ENCODE measurements around the gene CFAP100.

The CFAP100 gene

GRCh38 chr3:126406389-126407296 is 11.9 kb downstream of the CFAP100 start:
- no peak for DNase-seq

DNA sequence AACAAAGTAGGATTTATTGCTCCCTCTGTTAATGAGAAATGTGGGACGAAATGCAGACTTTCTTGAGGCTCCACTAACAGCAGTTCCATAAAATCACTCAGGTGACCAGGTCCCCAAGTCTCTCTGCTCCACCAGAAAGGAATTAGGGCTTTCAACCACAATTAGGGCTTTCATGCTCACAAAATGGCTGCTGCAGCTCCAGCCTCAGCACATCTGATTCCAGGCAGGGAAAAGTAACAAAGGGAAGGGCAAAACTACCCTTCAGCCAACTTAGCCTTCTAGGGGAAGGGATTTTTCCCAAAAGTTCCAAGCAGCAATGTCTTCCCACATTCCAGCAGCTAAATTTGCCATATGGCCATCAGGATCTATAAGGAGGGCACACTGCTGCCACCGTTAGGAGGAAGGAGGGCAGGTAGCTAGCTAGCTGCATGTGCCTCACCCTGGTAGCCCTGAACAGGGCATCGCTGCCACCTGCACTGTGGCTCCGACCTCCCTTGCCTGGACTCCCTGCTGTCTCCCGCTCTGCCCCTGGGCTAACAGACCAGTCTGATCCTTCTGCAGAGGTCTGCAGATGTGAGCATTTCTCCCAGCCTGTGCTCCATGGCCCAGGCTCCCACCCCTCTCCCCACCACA is 12.8 kb downstream of the CFAP100 start:
- no peak for DNase-seq

GRCh38 chr3:126408099-126408498 is 13.4 kb downstream of the CFAP100 start:
- no peak for DNase-seq

DNA sequence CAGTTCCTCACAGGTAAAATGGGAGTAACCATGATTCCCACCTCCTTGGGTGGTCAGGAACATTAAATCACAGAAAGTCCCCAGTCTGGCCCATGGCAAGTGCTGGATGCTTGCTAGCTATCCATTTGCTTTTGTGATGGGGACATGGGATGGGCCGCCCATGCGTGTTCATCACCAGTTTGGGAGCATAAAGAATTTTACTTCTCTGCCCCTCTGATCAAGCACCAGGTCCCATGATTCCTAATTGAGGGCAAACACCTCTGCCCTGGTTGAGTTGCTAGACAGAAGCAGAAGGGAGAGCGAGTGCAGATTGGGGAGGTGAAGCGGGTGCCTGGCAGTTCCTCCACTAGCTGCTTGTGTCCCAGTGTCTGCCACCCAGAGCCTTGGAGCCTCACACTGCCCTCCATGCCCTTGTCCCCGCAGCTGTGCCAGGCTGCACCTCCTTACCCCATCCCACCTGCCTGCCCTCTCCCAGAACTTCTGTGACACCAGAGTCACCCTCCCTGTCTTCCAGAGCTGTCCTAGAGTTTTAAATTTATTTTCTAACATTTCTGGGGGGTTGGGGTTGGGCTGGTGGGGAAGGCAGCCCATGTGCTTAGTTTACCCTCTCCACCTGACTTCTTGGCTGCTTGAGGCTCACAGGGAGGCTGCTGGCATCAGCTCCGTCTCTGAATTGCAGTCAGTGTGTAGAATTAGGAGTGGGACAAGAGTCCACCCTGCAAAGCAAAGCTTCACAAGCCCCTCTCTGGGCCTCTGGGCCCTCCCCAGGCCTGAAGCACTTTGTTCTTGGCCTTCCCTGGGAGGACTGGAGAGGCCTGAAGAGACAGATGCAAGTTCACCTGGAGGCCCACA is 18.4 kb downstream of the CFAP100 start:
- DNase-seq = no peak

DNA sequence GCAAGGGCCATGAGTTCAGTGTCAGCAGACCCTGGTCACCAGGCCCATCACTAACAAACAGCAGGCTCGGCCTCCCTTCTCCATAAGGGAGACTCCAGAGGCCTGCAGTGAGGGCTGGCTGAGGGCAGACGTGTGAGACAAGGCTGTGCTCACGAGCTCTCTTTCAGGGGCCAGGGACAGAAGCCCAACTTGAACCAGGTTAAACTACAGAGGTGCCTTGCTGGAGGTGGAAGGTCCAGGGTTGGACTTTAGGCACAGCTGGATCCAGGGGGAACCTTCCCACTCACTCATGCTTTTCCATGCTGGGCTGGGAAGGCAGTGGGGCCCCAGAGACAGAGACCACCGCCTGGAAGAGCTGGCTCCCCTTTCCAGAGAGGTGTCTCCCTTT is 19.0 kb downstream of the CFAP100 start:
- no peak for DNase-seq

DNA sequence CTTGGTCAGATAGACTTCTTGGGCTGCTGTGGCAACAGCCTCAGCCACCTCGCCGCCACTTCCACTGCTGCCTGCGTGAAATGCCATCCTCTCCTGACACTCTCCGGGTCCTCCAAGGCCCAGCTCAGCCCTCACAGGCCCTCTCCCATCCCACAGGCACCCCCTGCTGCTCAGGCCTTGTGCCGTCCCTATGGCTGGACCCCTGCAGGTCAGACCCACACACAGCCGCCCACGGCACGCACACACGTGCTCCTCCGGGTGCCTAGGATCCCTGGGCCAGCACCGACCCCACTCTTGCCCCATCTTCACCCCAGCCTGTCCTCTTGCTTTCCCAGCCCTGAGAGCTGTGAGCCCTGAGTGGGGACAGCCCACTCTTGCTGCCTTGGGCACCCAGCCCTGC is 19.7 kb downstream of the CFAP100 start:
- DNase-seq = no peak

GRCh38 chr3:126414961-126415660 is 20.4 kb downstream of the CFAP100 start:
- DNase-seq = no peak

DNA sequence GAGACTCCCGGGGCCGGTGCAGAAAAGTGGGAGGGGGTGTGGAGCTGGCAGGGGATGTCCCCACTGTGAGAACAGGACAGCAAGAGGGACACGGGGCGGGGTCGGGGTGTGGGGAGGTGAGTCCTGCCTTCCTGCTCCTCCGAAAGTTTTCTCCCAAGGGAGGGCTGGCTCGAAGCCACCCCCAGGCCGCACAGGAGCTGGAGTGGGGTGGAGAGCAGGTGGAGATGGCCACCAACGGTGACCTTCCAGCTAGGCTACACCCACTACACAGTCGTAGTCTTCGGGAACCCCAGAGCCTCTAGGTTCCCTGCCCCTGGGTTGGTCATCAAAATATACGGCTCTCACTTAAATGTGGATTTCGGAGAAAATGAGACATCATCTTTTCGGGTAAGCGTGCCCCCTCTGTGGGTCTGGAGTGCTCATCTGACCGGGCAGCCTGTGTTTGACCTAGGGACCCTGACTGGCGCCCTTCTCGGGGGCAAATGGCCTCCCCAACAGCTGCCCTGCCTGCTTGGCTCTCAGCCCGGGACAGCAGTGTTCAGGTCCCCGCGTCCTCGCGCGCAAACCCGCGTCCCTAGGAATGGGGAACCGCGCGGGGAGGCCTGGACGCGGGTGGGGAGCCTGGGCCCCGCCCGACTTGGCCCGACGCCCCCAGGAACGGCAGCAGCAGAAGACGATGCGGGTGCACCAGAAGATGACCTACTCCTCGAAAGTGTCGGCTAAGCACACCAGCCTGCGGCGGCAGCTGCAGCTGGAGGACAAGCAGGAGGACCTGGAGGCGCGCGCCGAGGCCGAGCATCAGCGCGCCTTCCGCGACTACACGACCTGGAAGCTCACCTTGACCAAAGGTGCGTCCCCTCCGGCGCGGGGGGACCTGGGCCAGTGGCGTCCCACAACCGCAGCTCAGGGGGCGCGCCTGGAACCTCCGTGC is 21.2 kb downstream of the CFAP100 start:
- DNase-seq = no peak

DNA sequence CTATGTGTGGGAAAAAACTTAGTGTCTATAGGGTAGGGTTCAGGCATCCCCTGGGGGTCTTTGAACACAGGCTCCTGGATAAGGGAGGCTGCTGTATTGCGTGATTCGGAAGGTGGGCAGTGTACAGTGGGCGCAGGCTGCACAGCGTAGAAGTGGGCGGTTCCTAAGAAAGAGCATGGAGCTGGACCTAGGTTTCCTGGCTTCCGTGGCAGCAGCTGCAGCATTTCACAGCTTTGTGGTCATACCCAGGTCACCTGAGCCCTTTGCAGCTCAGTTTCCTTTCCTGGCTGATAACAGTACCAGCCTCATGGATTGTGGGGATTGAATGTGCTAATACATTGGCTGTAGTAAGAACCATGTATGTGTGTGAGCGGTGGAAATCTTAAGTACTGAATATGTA is 22.2 kb downstream of the CFAP100 start:
- DNase-seq = no peak

GRCh38 chr3:126417515-126417914 is 22.8 kb downstream of the CFAP100 start:
- DNase-seq = no peak

DNA sequence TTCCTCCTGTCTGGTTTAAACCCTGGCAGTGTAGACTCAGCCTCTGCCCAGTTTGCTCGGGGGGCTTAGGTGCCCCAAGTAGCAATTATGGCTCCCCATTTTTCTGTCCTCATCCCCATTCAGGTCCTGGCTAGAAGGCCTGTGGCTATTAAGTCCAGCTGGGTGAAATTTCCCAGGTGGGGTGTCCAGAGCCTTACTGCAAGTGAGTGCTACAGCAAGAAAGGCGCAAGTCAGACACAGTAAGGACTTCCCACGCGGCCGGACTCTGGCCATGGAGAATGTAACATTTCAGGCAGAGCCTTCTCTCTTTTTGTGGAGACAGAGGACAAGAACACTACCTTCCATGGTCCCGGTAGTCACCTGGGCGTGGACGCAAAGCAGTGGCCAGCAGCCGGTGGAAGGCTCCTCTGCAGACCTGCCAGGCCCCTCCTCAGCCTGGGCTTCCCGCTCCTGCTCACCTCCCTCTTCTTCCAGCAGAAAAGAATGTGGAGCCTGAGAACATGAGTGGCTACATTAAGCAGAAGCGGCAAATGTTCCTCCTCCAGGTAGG is 23.3 kb downstream of the CFAP100 start:
- no peak for DNase-seq

DNA sequence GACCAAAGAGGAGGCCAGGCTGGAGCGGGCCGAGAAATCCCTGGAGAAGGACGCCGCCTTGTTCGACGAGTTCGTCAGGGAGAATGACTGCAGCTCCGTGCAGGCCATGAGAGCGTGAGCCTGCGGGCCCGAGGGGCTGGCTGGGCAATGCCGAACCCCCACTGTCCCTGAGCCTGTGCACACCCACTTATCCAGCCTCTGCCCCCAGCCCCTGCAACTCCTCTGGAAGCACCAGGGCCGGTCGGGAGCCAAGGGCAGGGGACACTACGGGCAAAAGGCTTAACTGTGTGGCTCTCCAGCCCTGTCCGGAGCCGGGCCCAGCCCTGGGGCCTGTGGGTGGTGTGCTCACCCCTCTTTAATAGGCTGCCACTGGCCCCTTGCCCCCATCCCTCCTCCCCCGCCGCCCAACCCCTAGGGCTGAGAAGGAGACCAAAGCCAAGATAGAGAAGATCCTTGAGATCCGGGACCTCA is 24.0 kb downstream of the CFAP100 start:
- no peak for DNase-seq

DNA sequence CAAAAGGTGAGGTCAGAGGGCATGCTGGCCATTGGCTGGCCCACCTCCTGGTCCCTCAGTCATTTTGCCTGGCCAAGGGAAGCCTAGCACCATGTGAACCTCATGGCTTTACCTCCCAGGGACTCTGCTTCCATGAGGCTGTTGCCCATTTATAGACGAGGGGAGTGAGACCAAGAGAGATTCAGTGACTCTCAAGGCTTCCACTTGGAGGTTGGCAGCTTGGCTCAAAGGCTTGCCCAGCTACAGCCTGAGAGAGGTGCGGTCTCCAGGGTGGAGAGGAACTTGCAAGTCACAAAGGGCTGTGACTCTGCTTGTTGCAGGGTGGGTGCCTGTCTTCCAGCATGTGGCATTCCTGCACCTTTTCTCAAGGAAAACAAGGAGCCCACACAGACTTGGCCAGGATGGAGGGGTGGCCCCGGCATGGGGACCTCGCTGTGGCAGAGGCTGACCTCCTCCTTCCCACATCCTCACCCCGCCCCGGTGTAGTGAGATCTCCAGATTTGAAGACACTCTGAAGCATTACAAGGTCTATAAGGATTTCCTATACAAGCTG is 24.5 kb downstream of the CFAP100 start:
- no peak for DNase-seq

DNA sequence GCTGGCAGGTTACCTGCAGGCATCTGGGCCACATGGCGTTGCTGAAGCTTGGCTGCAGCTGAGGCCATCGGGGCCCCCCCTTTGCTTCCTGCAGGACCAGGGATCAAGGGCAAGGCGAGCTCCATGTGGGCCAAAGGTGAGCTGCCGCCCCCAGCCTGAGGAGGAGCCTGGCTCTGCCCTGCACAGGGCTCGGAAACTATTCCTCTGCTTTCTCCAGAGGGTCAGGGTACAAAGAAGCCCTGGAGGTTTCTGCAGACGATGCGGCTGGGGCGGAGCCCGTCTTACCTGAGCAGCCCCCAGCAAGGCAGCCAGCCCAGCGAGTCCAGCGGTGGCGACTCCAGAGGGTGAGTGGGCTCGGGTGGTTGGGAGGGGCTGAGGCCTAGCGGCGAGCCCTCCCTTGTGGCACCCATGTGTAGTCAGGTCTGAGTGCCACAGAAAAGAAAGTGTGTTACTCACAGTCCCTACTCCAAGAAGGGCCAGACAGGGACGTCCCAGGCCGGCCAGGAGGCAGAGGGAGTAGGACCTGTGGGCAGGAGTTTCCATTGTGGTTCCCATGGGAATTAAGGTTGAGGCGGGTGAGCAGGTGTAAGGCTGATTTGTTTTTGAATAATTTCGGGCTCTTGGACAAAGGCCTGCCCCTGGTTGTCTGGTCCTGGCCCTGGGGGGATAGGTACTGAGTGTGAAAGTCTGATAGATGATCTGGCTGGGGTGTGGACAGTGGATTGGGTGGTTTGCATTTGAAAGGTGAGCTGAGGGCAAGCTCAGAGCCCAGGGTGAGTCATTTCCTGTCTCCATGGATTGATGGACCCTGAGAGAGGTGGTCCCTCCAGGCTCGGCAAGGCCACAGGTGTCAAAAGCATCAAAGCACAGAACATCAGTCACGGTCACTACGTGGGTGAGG is 25.4 kb downstream of the CFAP100 start:
- no peak for DNase-seq

DNA sequence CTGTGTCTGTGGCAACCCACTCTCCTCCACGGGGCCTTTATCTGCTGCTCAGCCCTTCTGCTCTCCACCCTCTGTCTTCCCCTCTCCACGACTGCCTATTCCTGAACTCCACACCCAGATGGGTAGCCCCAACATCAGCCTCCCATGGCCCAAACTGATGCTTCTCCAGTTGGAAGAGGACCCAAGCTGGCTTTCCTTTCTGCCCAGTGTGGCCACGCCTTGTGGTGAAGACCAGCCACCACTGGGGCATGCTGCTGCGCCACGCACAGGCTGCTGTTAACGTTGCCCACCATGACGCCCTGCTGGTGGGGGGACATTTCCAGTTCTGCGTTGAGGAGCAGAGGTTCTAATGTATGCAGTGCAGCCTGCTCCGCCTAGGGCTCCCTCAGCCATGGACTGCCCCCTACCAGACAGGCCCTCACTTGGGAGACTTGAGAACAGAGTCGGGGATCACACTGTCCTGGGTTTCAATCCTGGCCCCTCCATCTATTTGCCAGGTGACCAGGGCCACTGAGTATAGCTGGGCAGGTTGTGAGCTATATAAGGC is 26.9 kb downstream of the CFAP100 start:
- DNase-seq = no peak

DNA sequence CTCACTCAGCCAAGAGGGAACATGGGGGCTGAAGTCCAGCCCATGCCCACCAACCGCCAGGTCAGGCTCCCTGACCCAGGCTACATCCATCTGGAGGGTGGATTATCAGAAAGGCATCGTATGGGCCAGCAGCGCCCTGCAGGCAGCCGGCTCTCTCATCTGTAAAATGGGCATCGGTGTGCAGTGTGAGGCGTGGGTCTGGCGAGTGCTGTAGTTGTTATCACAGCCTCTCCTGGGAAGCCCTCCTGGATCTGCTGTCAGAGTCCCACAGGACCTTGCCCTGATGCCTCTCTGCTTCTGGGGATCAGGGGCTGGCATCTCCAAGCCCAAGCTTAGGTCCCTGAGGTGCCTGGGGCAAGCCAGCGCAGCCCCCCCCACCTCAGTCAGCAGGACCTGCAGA is 27.4 kb downstream of the CFAP100 start:
- no peak for DNase-seq

GRCh38 chr3:126422571-126423091 is 27.9 kb downstream of the CFAP100 start:
- DNase-seq = no peak

DNA sequence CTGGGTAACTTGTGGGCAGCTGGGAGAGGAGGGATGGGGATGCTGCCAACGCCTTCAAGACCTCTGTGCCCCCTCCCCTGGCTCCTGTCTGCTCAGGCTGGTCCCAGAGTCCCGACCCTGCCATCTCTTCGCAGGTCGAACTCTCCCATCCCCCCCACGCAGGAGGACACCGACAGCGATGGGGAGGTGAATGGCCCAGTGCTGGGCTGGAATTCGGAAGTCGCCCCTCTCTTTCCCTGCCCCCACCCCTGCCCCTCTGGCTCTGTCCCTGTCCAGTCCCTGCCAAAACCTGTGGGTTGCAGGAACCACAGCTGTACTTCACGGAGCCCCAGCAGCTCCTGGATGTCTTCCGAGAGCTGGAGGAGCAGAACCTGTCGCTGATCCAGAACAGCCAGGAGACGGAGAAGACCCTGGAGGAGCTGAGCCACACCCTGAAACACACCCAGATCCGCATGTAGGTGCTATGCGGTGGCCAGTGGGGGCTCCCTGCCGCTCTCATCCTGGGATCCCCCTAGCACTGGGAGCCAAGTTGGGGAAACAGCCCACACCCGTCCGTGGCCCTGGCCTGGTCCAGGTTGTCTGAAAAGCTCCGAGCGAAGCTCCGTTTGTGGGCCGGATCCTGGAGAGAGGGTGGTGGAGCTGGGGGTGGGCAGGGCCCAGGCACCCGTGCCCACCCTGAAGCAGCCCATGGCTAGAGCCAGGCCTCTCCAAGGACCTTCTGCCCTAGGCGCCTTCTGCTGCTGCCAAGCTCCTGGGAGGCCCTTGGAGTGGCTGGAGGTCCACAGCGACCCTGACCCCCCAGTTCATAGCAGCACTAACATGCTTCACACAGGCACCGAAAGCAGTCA is 28.7 kb downstream of the CFAP100 start:
- DNase-seq = no peak

Measured in activated T-cell treated with anti-CD3 and anti-CD28 coated beads for 4 hours (primary cell).